Endothelial cell of umbilical vein (primary cell): ENCODE data around the gene ECM2.

ENCODE experiments used
- CTCF ChIP-seq, 2 donors: IDR thresholded peaks; 1 replicate in 1 of 2; 2 replicates in 1 of 2; pipeline ENCODE4 v1.5.1; 2011; ENCODE audit warnings: low read length in 2 of 2, mild to moderate bottlenecking in 2 of 2, moderate library complexity in 2 of 2, control low read depth in 1 of 2, inconsistent platforms in 1 of 2, low read depth in 1 of 2; ENCODE audit not compliant: insufficient read depth in 1 of 2; ENCODE audit errors: extremely low read depth in 1 of 2
- EZH2 ChIP-seq: IDR thresholded peaks from 2 replicates; pipeline ENCODE4 v1.6.1; 2012; ENCODE audit warnings: borderline replicate concordance, low read depth, mild to moderate bottlenecking, moderate library complexity, low read length, inconsistent platforms; ENCODE audit not compliant: severe bottlenecking
- FOS ChIP-seq: IDR thresholded peaks from 2 replicates; pipeline ENCODE4 v1.6.1; 2011; ENCODE audit warnings: mild to moderate bottlenecking, low read length, moderate library complexity, borderline replicate concordance; ENCODE audit not compliant: insufficient read depth
- POLR2A ChIP-seq: IDR thresholded peaks from 2 replicates; pipeline ENCODE4 v1.6.1; 2012; ENCODE audit warnings: low read depth, mild to moderate bottlenecking, control low read depth, low read length
- POLR2AphosphoS5 ChIP-seq: IDR thresholded peaks from 2 replicates; pipeline ENCODE4 v1.6.1; 2012; ENCODE audit warnings: low read depth, mild to moderate bottlenecking, control low read depth, low read length, moderate library complexity; ENCODE audit not compliant: insufficient read depth

- no peak for TF ChIP-seq CTCF (IDR thresholded peaks at IDR 0.05; ENCODE audit: extremely low read depth in 1 of 2, insufficient read depth in 1 of 2, low read depth in 1 of 2, low read length in 2 of 2)
- TF ChIP-seq EZH2, result no peak
- TF ChIP-seq FOS, result no peak
- no peak for TF ChIP-seq POLR2A
- TF ChIP-seq POLR2AphosphoS5, result no peak
Measured at GRCh38 chr9:92520837-92521236, 15.0 kb downstream of the ECM2 start.
